Keratinocyte (primary cell): ENCODE results near the gene ZNF467. TPM values are rescaled to one million over a fixed set of nuclear protein-coding genes. Genes with fewer than 3 reads are reported as not detected.

Experiments
- DNase-seq: peaks from one replicate; pipeline ENCODE4 v3.0.0-alpha.2; 2011; ENCODE audit warnings: low read depth, missing footprints, low spot score
- FAIRE-seq: peaks from 2 replicates; lab custom pipeline; 2011; peaks lifted over from hg19 to GRCh38; lab: Jason Lieb, UNC
- H2AFZ ChIP-seq: 2 replicates; pipeline ENCODE4 v1.6.0; 2012; ENCODE audit warnings: low read length, control low read depth, inconsistent platforms; ENCODE audit not compliant: control insufficient read depth
- H3K27ac ChIP-seq: 2 replicates; pipeline ENCODE4 v1.5.1; 2011; ENCODE audit warnings: low read length; ENCODE audit not compliant: control insufficient read depth, insufficient read depth
- H3K27me3 ChIP-seq: 3 replicates; pipeline ENCODE4 v1.6.0; 2011; ENCODE audit warnings: low read length; ENCODE audit not compliant: control insufficient read depth, insufficient read depth; ENCODE audit errors: extremely low read depth
- H3K36me3 ChIP-seq, 2 experiments: 2 replicates in 1 of 2; 3 replicates in 1 of 2; pipeline ENCODE4 v1.5.1; 2011; ENCODE audit warnings: low read length in 2 of 2, mild to moderate bottlenecking in 1 of 2; ENCODE audit not compliant: control insufficient read depth in 2 of 2, insufficient read depth in 2 of 2; ENCODE audit errors: extremely low read depth in 1 of 2
- H3K4me1 ChIP-seq: 3 replicates; pipeline ENCODE4 v1.5.1; 2011; ENCODE audit warnings: low read length; ENCODE audit not compliant: control insufficient read depth, insufficient read depth; ENCODE audit errors: extremely low read depth
- H3K4me2 ChIP-seq: 3 replicates; pipeline ENCODE4 v1.6.0; 2011; ENCODE audit warnings: low read depth, low read length; ENCODE audit not compliant: control insufficient read depth, insufficient read depth; ENCODE audit errors: extremely low read depth
- H3K4me3 ChIP-seq, 3 experiments: fragments of 200-600 bp in 1 of 3; sonication (generic) in 1 of 3; 2 replicates in 2 of 3; 3 replicates in 1 of 3; pipeline ENCODE4 v1.5.1; 2011 to 2016; ENCODE audit warnings: low read length in 3 of 3, mild to moderate bottlenecking in 3 of 3, control low read depth in 2 of 3, inconsistent platforms in 1 of 3, low read depth in 1 of 3, mixed read lengths in 1 of 3, mixed run types in 1 of 3, moderate library complexity in 1 of 3; ENCODE audit not compliant: control insufficient read depth in 2 of 3, insufficient read depth in 2 of 3; ENCODE audit errors: extremely low read depth in 1 of 3
- H3K79me2 ChIP-seq: 2 replicates; pipeline ENCODE4 v1.6.0; 2012; ENCODE audit warnings: low read length; ENCODE audit not compliant: control insufficient read depth, insufficient read depth
- H3K9ac ChIP-seq: 3 replicates; pipeline ENCODE4 v1.6.0; 2011; ENCODE audit warnings: low read length; ENCODE audit not compliant: control insufficient read depth, insufficient read depth; ENCODE audit errors: extremely low read depth
- H3K9me1 ChIP-seq: 3 replicates; pipeline ENCODE4 v1.6.0; 2011; ENCODE audit warnings: low read length; ENCODE audit not compliant: control insufficient read depth, insufficient read depth; ENCODE audit errors: extremely low read depth
- H3K9me3 ChIP-seq: 2 replicates; pipeline ENCODE4 v1.5.1; 2012; ENCODE audit warnings: low read depth, low read length; ENCODE audit not compliant: control insufficient read depth
- H4K20me1 ChIP-seq: 3 replicates; pipeline ENCODE4 v1.6.0; 2011; ENCODE audit warnings: low read length; ENCODE audit not compliant: control insufficient read depth, insufficient read depth; ENCODE audit errors: extremely low read depth
- CTCF ChIP-seq, 3 experiments: IDR thresholded peaks in 1 of 3; conservative IDR thresholded peaks in 1 of 3; optimal IDR thresholded peaks in 1 of 3; 2 replicates in 2 of 3; 3 replicates in 1 of 3; pipeline versions ENCODE3 to v1.5.1; 2011; ENCODE audit warnings: low read length in 3 of 3, mild to moderate bottlenecking in 3 of 3, moderate library complexity in 2 of 3, control low read depth in 1 of 3, inconsistent platforms in 1 of 3; ENCODE audit not compliant: insufficient read depth in 2 of 3; ENCODE audit errors: extremely low read depth in 1 of 3
- EZH2 ChIP-seq: IDR thresholded peaks from one replicate; pipeline ENCODE4 v1.6.1; 2012; ENCODE audit warnings: inconsistent platforms, mild to moderate bottlenecking, low read length, moderate library complexity
- dilution Hi-C: fragments of 300-500 bp; cut with MboI; formaldehyde crosslinking; loops from one replicate; pipeline ENCODE4 v1.7.0; 2020; ENCODE audit warnings: low sequenced_read_pairs; ENCODE audit not compliant: extremely low pct_ligation_motif_present
- polyA plus RNA-seq, 5 experiments: library from polyadenylated mRNA; depleted of rRNA in 3 of 5; stranded (reverse) in 3 of 5; stranded (forward) in 1 of 5; unstranded in 1 of 5; fragments of >200 nt; gene quantifications; 1 replicate in 1 of 5; 2 replicates in 3 of 5; 3 replicates in 1 of 5; pipeline versions ENCODE4 v1.2.1 to v1.2.3, GENCODE V29; 2011 to 2012; ENCODE audit warnings: missing spikeins in 2 of 5, low read depth in 1 of 5, low replicate concordance in 1 of 5

The ZNF467 gene
- polyA plus RNA-seq, 1 donor (not counting 4 experiments of a cell fraction or from before 2014, with no cell fraction given) = 0.31 TPM

- Histone ChIP-seq H3K9me1 (peaks cover 9% of the 10 kb centered on the region), H3K27me3 (no peaks in the 10 kb centered on the region), H3K4me3 (no peak overlapping the region), H4K20me1 (peaks cover 4% of the 10 kb centered on the region), H3K36me3 (peaks cover 15 to 20% of the 10 kb centered on the region in 2 experiments), H3K9me3 (no peaks in the 10 kb centered on the region), H2AFZ (no peak overlapping the region), H3K27ac (no peak overlapping the region), H3K79me2 (peaks cover 17% of the 10 kb centered on the region), H3K4me2 (no peak overlapping the region), H3K9ac (no peak overlapping the region), H3K4me1 (peaks cover 34% of the 10 kb centered on the region)
- DNase-seq = peak; percentile 50
- TF ChIP-seq CTCF (optimal IDR thresholded peaks at IDR 0.05 in 1 of 3, IDR thresholded peaks at IDR 0.05 in 1 of 3, conservative IDR thresholded peaks at IDR 0.05 in 1 of 3; ENCODE audit: extremely low read depth in 1 of 3, insufficient read depth in 2 of 3, low read length in 3 of 3) (no peak), EZH2 (no peak)
- dilution Hi-C loops = no loop called here
- FAIRE-seq = no peak
Observed at GRCh38 chr7:149719050-149719899, 54.1 kb downstream of the ZNF467 start.

DNA sequence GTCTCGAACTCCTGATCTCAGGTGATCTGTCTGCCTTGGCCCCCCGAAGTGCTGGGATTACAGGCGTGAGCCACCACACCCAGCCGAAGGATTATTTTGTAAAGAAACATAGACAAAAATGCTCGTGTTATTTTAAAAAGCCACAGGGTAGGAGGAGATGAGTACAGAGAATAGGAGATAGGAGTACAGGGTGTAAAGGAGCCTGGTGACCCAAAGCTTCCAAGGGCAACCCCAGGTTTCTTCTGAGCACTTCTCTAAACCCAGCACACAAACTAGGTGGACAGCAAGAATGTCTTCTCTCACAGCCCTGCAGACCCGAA lies 54.7 kb downstream of the ZNF467 start:
- Histone ChIP-seq H3K4me3 (no peak overlapping the region), H3K27ac (no peak overlapping the region), H2AFZ (no peak overlapping the region), H3K36me3 (peaks cover 12 to 14% of the 10 kb centered on the region in 2 experiments), H3K4me1 (peaks cover 34% of the 10 kb centered on the region), H3K9me3 (no peaks in the 10 kb centered on the region), H3K27me3 (no peaks in the 10 kb centered on the region), H3K79me2 (peaks cover 17% of the 10 kb centered on the region), H3K4me2 (no peak overlapping the region), H3K9ac (no peak overlapping the region), H3K9me1 (peaks cover 9% of the 10 kb centered on the region), H4K20me1 (peaks cover 4% of the 10 kb centered on the region)
- DNase-seq (no peak), FAIRE-seq (no peak)
- dilution Hi-C loops = no loop called here
- no peak for TF ChIP-seq EZH2
- no peak for TF ChIP-seq CTCF (optimal IDR thresholded peaks at IDR 0.05 in 1 of 3, IDR thresholded peaks at IDR 0.05 in 1 of 3, conservative IDR thresholded peaks at IDR 0.05 in 1 of 3; ENCODE audit: extremely low read depth in 1 of 3, insufficient read depth in 2 of 3, low read length in 3 of 3)
